CD4-positive, alpha-beta T cell (primary cell): ENCODE results near the gene PDZK1. TPM values are rescaled to one million over a fixed set of nuclear protein-coding genes. Genes with fewer than 3 reads are reported as not detected.
"Not testable (repeated sequence)": the region's sequence is repeated elsewhere in the genome, so short reads cannot be mapped to it uniquely, and the experiment has no call there.

Source experiments
- ATAC-seq: fragments of 200-7000 bp; cut with Tn5 transposase; one replicate; pipeline ENCODE4 v1.10.0; 2022; ENCODE audit warnings: mild to moderate bottlenecking; ENCODE audit not compliant: poor library complexity
- CTCF ChIA-PET: fragments of 350-600 bp; sonication (Branson Sonifier 250); formaldehyde crosslinking; loops from one replicate; lab custom pipeline; 2021; ENCODE audit warnings: antibody characterized with exemption, inconsistent platforms; lab: Charles Lee
- POLR2A ChIA-PET: fragments of 350-600 bp; sonication (Branson Sonifier 250); formaldehyde crosslinking; loops from one replicate; lab custom pipeline; 2021; ENCODE audit warnings: antibody characterized with exemption, inconsistent platforms; lab: Charles Lee
- DNase-seq, 14 experiments: peaks; one replicate each; pipeline ENCODE4 v3.0.0-alpha.2; 2013 to 2020; ENCODE audit warnings: mixed read lengths in 2 of 14
- H3K27ac ChIP-seq, 2 donors: one replicate each; pipeline versions ENCODE4 v1.5.1 to v1.7.0; 2013; ENCODE audit warnings: low read length in 2 of 2, low read depth in 1 of 2, mild to moderate bottlenecking in 1 of 2
- H3K27me3 ChIP-seq, 2 experiments: 1 replicate in 1 of 2; 2 replicates in 1 of 2; pipeline versions ENCODE4 v1.6.1 to v1.7.0; 2013; ENCODE audit warnings: low read length in 2 of 2, control low read depth in 1 of 2, mild to moderate bottlenecking in 1 of 2, moderate library complexity in 1 of 2; ENCODE audit not compliant: insufficient read depth in 2 of 2, control insufficient read depth in 1 of 2
- H3K36me3 ChIP-seq: one replicate; pipeline ENCODE4 v1.6.1; 2013; ENCODE audit warnings: low read length, control low read depth; ENCODE audit not compliant: insufficient read depth
- H3K4me1 ChIP-seq: one replicate; pipeline ENCODE4 v1.6.1; 2013; ENCODE audit warnings: low read length, control low read depth; ENCODE audit not compliant: insufficient read depth
- H3K4me3 ChIP-seq: one replicate; pipeline ENCODE4 v1.5.1; 2013; ENCODE audit warnings: mild to moderate bottlenecking, low read length, moderate library complexity
- H3K9me3 ChIP-seq, 2 experiments: 1 replicate in 1 of 2; 2 replicates in 1 of 2; pipeline versions ENCODE4 v1.6.1 to v1.7.0; 2013; ENCODE audit warnings: low read length in 2 of 2, mild to moderate bottlenecking in 2 of 2, control low read depth in 1 of 2, moderate library complexity in 1 of 2; ENCODE audit not compliant: control insufficient read depth in 1 of 2, insufficient read depth in 1 of 2
- H3K27ac Mint-ChIP-seq: one replicate; pipeline ENCODE4 v1.8.0; 2020; ENCODE audit warnings: mixed read lengths
- H3K27me3 Mint-ChIP-seq: one replicate; pipeline ENCODE4 v1.8.0; 2021; ENCODE audit warnings: mixed read lengths
- H3K36me3 Mint-ChIP-seq: one replicate; pipeline ENCODE4 v1.8.0; 2021; ENCODE audit warnings: low read depth, mixed read lengths
- H3K4me1 Mint-ChIP-seq: one replicate; pipeline ENCODE4 v1.8.0; 2021; ENCODE audit warnings: low read depth, mixed read lengths
- H3K4me3 Mint-ChIP-seq: one replicate; pipeline ENCODE4 v1.8.0; 2020; ENCODE audit warnings: mild to moderate bottlenecking, mixed read lengths
- H3K9me3 Mint-ChIP-seq: one replicate; pipeline ENCODE4 v1.8.0; 2020; ENCODE audit warnings: mixed read lengths
- intact Hi-C, 2 experiments: fragments of 100-400 bp; cut with DNase I in 1 of 2; cut with micrococcal nuclease in 1 of 2; formaldehyde crosslinking; loops; one replicate each; pipeline versions ENCODE4 v1.15.1 to v1.9.0; 2023 to 2025; cut with DNase I, micrococcal nuclease
- total RNA-seq, 174 experiments: library from RNA in 2 of 174; stranded (reverse) in 2 of 174; gene quantifications; one replicate each; pipeline ENCODE4 v1.2.3 and lab custom pipeline; 2021 to 2026
- TF ChIP-seq, protein P1 (sequence below): fragments of 200-600 bp; IDR thresholded peaks from one replicate; pipeline ENCODE4 v1.8.0; 2022; ENCODE audit warnings: antibody characterized with exemption, mild to moderate bottlenecking

The PDZK1 gene
- total RNA-seq, 2 experiments from 2014 or later, result not detected

DNA sequence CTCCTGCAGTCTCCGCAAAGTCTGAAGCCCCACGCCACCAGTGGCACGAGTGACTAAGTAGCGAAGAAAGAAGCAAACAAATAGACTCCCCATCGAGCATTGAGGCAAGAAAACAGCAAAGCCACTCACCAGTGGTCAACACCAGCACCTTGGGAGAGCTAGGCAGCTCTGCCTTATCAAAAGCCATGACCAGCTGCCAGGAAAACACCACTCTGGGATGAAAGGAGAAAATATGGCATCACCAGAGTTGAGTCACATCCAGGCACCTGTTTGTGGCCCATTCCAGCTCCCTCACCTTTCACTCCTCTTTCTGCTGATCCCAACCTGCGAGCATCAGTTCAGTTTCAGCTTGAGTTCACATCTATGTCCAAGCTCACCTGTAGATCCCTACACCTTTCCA, 17.2 kb downstream of the PDZK1 start:
- no peak overlapping the region for H3K4me3 ChIP-seq
- DNase-seq, result no peak
- no peak for ATAC-seq
- intact Hi-C loops, result no loop called here
- H3K36me3 ChIP-seq, result no peaks in the 10 kb centered on the region
- H3K36me3 Mint-ChIP-seq, result no peaks in the 10 kb centered on the region
- CTCF ChIA-PET, result no interaction called here
- H3K9me3 ChIP-seq, result no peaks in the 10 kb centered on the region
- TF ChIP-seq, protein P1, sequence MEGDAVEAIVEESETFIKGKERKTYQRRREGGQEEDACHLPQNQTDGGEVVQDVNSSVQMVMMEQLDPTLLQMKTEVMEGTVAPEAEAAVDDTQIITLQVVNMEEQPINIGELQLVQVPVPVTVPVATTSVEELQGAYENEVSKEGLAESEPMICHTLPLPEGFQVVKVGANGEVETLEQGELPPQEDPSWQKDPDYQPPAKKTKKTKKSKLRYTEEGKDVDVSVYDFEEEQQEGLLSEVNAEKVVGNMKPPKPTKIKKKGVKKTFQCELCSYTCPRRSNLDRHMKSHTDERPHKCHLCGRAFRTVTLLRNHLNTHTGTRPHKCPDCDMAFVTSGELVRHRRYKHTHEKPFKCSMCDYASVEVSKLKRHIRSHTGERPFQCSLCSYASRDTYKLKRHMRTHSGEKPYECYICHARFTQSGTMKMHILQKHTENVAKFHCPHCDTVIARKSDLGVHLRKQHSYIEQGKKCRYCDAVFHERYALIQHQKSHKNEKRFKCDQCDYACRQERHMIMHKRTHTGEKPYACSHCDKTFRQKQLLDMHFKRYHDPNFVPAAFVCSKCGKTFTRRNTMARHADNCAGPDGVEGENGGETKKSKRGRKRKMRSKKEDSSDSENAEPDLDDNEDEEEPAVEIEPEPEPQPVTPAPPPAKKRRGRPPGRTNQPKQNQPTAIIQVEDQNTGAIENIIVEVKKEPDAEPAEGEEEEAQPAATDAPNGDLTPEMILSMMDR, result no peak
- peak overlapping the region; percentile 63 for H3K27ac Mint-ChIP-seq
- peak overlapping the region in 1 of 2 donors; percentile 70 for H3K27ac ChIP-seq
- no peaks in the 10 kb centered on the region for H3K27me3 ChIP-seq
- no peaks in the 10 kb centered on the region for H3K27me3 Mint-ChIP-seq
- peaks cover 26% of the 10 kb centered on the region for H3K4me1 ChIP-seq
- H3K4me3 Mint-ChIP-seq, result peak overlapping the region; percentile 38
- H3K9me3 Mint-ChIP-seq, result no peaks in the 10 kb centered on the region
- peaks cover 20% of the 10 kb centered on the region for H3K4me1 Mint-ChIP-seq
- POLR2A ChIA-PET, result no interaction called here

DNA sequence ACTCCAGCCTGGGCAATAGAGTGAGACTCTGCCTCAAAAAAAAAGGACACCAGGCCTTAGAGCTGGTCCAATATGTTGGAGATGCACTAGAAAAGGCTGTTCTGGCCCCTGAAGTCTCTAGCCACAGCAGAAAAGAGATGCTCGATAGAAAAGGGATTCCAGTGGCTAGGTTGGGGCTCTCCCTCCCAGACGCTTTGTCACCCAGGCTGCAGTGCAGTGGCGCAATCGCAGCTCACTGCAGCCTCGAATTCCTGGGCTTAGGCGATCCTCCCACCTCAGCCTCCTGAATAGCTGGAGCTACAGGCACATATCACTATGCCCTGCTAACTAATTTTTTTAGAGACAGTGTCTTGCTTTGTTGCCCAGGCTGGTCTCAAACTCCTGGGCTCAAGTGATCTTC, 18.2 kb downstream of the PDZK1 start:
- DNase-seq, result no peak
- peak overlapping the region in 1 of 2 donors; percentile 70 for H3K27ac ChIP-seq
- H3K27me3 Mint-ChIP-seq, result no peaks in the 10 kb centered on the region
- peaks cover 26% of the 10 kb centered on the region for H3K4me1 ChIP-seq
- H3K27ac Mint-ChIP-seq, result peak overlapping the region; percentile 63
- no peaks in the 10 kb centered on the region for H3K36me3 ChIP-seq
- no peaks in the 10 kb centered on the region for H3K9me3 ChIP-seq
- ChIA-PET CTCF (no interaction called here), POLR2A (no interaction called here)
- no peaks in the 10 kb centered on the region for H3K36me3 Mint-ChIP-seq
- no peak for ATAC-seq
- H3K4me3 Mint-ChIP-seq, result no peak overlapping the region
- peaks cover 20% of the 10 kb centered on the region for H3K4me1 Mint-ChIP-seq
- H3K9me3 Mint-ChIP-seq, result no peaks in the 10 kb centered on the region
- H3K4me3 ChIP-seq, result no peak overlapping the region
- TF ChIP-seq, protein P1, result no peak
- intact Hi-C loops, result no loop called here
- no peaks in the 10 kb centered on the region for H3K27me3 ChIP-seq

GRCh38 chr1:145688328-145688727, 18.8 kb downstream of the PDZK1 start:
- H3K9me3 Mint-ChIP-seq, result no peaks in the 10 kb centered on the region
- no peak overlapping the region for H3K4me3 Mint-ChIP-seq
- ChIA-PET CTCF (no interaction called here), POLR2A (no interaction called here)
- H3K27ac Mint-ChIP-seq, result no peak overlapping the region
- no peaks in the 10 kb centered on the region for H3K36me3 Mint-ChIP-seq
- H3K27me3 Mint-ChIP-seq, result no peaks in the 10 kb centered on the region
- Histone ChIP-seq H3K4me1 (peaks cover 26% of the 10 kb centered on the region), H3K27me3 (no peaks in the 10 kb centered on the region), H3K27ac (no peak overlapping the region), H3K36me3 (no peaks in the 10 kb centered on the region), H3K4me3 (no peak overlapping the region), H3K9me3 (no peaks in the 10 kb centered on the region)
- intact Hi-C loops, result no loop called here
- H3K4me1 Mint-ChIP-seq, result peaks cover 20% of the 10 kb centered on the region
- DNase-seq, result no peak
- TF ChIP-seq, protein P1, result no peak
- ATAC-seq, result no peak

- H3K27ac Mint-ChIP-seq, result not testable (repeated sequence)
Measured at GRCh38 chr1:145686078-145686477, 21.1 kb downstream of the PDZK1 start.

DNA sequence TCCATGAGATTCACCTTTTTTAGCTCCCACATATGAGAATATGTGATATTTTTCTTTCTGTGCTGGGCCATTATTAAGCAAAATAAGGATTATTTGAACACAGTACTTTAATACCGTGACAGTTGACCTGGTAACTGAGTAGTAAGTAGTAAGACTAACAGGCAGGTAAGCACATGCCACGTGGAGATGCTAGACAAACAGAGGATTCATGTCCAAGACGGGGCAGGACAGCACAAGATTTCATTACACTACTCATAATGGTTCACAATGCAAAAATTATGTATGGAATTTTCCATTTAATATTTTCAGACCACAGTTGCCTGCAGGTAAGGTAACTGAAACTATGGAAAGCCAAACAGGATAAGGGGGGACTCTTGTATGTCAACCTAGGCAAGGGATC, 22.3 kb downstream of the PDZK1 start:
- CTCF ChIA-PET, result not testable (repeated sequence)

More at GRCh38 chr1:145686078-145686477, 21.1 kb downstream of the PDZK1 start:
- peaks cover 24% of the 10 kb centered on the region for H3K4me1 ChIP-seq
- POLR2A ChIA-PET, DNase-seq, H3K27me3 ChIP-seq, H3K4me3 ChIP-seq, H3K27me3 Mint-ChIP-seq, H3K36me3 Mint-ChIP-seq, H3K9me3 ChIP-seq, CTCF ChIA-PET, H3K27ac ChIP-seq, intact Hi-C loops, H3K9me3 Mint-ChIP-seq, H3K36me3 ChIP-seq, ATAC-seq, H3K4me3 Mint-ChIP-seq: not testable (repeated sequence)
- peaks cover 19% of the 10 kb centered on the region for H3K4me1 Mint-ChIP-seq

More for the DNA sequence above, 22.3 kb downstream of the PDZK1 start:
- ATAC-seq, DNase-seq, H3K27me3 Mint-ChIP-seq, H3K4me3 ChIP-seq, H3K27me3 ChIP-seq, H3K36me3 ChIP-seq, POLR2A ChIA-PET, H3K9me3 ChIP-seq, H3K4me3 Mint-ChIP-seq, H3K27ac Mint-ChIP-seq, H3K4me1 Mint-ChIP-seq, H3K27ac ChIP-seq, intact Hi-C loops, H3K9me3 Mint-ChIP-seq, H3K36me3 Mint-ChIP-seq: not testable (repeated sequence)
- peaks cover 12% of the 10 kb centered on the region for H3K4me1 ChIP-seq
